Measurements from ENCODE around the gene SKI. TPM values are rescaled to one million over a fixed set of nuclear protein-coding genes. Genes with fewer than 3 reads are reported as not detected.

SKI gene
- total RNA-seq, 6 donors from 2014 or later, result 57.3 to 108 (median 96.9) TPM

- ATAC-seq (ENCODE audit: low FRiP score in 2 of 2), result no peak
- Histone ChIP-seq H3K4me1 (peaks cover 56 to 93% (median 69%) of the 10 kb centered on the region in 4 donors), H3K36me3 (peaks cover 0 to 9% (median 7%) of the 10 kb centered on the region in 4 donors), H3K9me3 (no peaks in the 10 kb centered on the region), H3K4me3 (no peak overlapping the region), H3K27me3 (no peaks in the 10 kb centered on the region), H3K27ac (peak overlapping the region; percentile 88 to 95 (median 92))
- TF ChIP-seq POLR2AphosphoS5 (IDR thresholded peaks at IDR 0.05) (no peak), CTCF (IDR thresholded peaks at IDR 0.05) (no peak), EP300 (IDR thresholded peaks at IDR 0.05) (no peak), POLR2A (IDR thresholded peaks at IDR 0.05) (no peak)
- DNase-seq, result no peak
- WGBS, 2 donors, result 77% methylated on average over 12 of the region's 12 CpGs; no CpG with 5 or more reads in 1 of the 2 donors
Observed at GRCh38 chr1:2298685-2299084, 70.6 kb downstream of the SKI start.

- ATAC-seq (ENCODE audit: low FRiP score in 2 of 2) (peak; percentile 38 to 56), DNase-seq (peak; percentile 76 to 90)
- H3K36me3 ChIP-seq, result peaks cover 5 to 14% (median 12%) of the 10 kb centered on the region in 4 donors
- peak overlapping the region; percentile 88 to 95 (median 92) for H3K27ac ChIP-seq
- H3K4me1 ChIP-seq, result peaks cover 51 to 91% (median 65%) of the 10 kb centered on the region in 4 donors
- H3K27me3 ChIP-seq, result no peaks in the 10 kb centered on the region
- H3K9me3 ChIP-seq, result no peaks in the 10 kb centered on the region
- TF ChIP-seq CTCF (IDR thresholded peaks at IDR 0.05), result no peak
- TF ChIP-seq POLR2A (IDR thresholded peaks at IDR 0.05), result no peak
- TF ChIP-seq EP300 (IDR thresholded peaks at IDR 0.05), result peak in 1 of 4 donors; percentile 5
- peak; percentile 75 to 84 for TF ChIP-seq POLR2AphosphoS5 (IDR thresholded peaks at IDR 0.05)
- WGBS, 2 donors, result 33 to 40% methylated on average over 2 to 24 of the region's 24 CpGs
- H3K4me3 ChIP-seq, result peak overlapping the region in 1 of 4 donors; percentile 40
Observed at GRCh38 chr1:2299131-2299627, 71.1 kb downstream of the SKI start.

GRCh38 chr1:2300004-2300771, 72.1 kb downstream of the SKI start:
- H3K9me3 ChIP-seq, result no peaks in the 10 kb centered on the region
- no peaks in the 10 kb centered on the region for H3K27me3 ChIP-seq
- peak; percentile 59 to 87 for DNase-seq
- H3K27ac ChIP-seq, result peak overlapping the region; percentile 88 to 95 (median 92)
- H3K4me1 ChIP-seq, result peaks cover 45 to 81% (median 55%) of the 10 kb centered on the region in 4 donors
- H3K4me3 ChIP-seq, result peak overlapping the region in 3 of 4 donors; percentile 18 to 40 (median 31)
- ATAC-seq (ENCODE audit: low FRiP score in 2 of 2), result peak; percentile 8 to 33
- peaks cover 10 to 24% (median 22%) of the 10 kb centered on the region in 4 donors for H3K36me3 ChIP-seq
- WGBS, 2 donors, result 40 to 49% methylated on average over 3 to 28 of the region's 32 CpGs
- TF ChIP-seq POLR2AphosphoS5 (IDR thresholded peaks at IDR 0.05) (no peak), EP300 (IDR thresholded peaks at IDR 0.05) (no peak), CTCF (IDR thresholded peaks at IDR 0.05) (no peak), POLR2A (IDR thresholded peaks at IDR 0.05) (no peak)

- peak in 2 of 4 donors; percentile 49 to 68 for TF ChIP-seq POLR2A (IDR thresholded peaks at IDR 0.05)
- TF ChIP-seq POLR2AphosphoS5 (IDR thresholded peaks at IDR 0.05), result peak; percentile 85 to 86
- peak in 3 of 4 donors; percentile 39 to 86 (median 76) for TF ChIP-seq EP300 (IDR thresholded peaks at IDR 0.05)
- peak in 1 of 6 experiments; percentile 6 for TF ChIP-seq CTCF (IDR thresholded peaks at IDR 0.05)
Observed at GRCh38 chr1:2300851-2301606, 72.9 kb downstream of the SKI start.

More at GRCh38 chr1:2300851-2301606, 72.9 kb downstream of the SKI start:
- WGBS, 2 donors, result 25 to 31% methylated on average over 24 to 37 of the region's 37 CpGs
- Histone ChIP-seq H3K4me1 (peaks cover 43 to 73% (median 49%) of the 10 kb centered on the region in 4 donors), H3K9me3 (no peaks in the 10 kb centered on the region), H3K4me3 (peak overlapping the region in 3 of 4 donors; percentile 18 to 40 (median 31)), H3K36me3 (peaks cover 10 to 32% (median 30%) of the 10 kb centered on the region in 4 donors), H3K27ac (peak overlapping the region; percentile 88 to 95 (median 92)), H3K27me3 (no peaks in the 10 kb centered on the region)
- peak; percentile 87 to 93 for DNase-seq
- peak; percentile 75 to 79 for ATAC-seq (ENCODE audit: low FRiP score in 2 of 2)

Measured in upper lobe of left lung (tissue), 6 donors.